Measurements from ENCODE around the gene DAZL.

DAZL gene

GRCh38 chr3:16600780-16601536, 4.3 kb downstream of the DAZL start:
- TF ChIP-seq ZNF70 (CRISPR knock-in tag; IDR thresholded peaks at IDR 0.05) (no peak), RARB (CRISPR knock-in tag; IDR thresholded peaks at IDR 0.05) (no peak), ZC3H10 (CRISPR knock-in tag; IDR thresholded peaks at IDR 0.05) (no peak), TSHZ2 (CRISPR knock-in tag; IDR thresholded peaks at IDR 0.05) (no peak), ARNTL (CRISPR knock-in tag; IDR thresholded peaks at IDR 0.05; ENCODE audit: borderline replicate concordance, low read depth) (no peak), CSRNP3 (CRISPR knock-in tag; IDR thresholded peaks at IDR 0.05) (no peak), ZNF8 (CRISPR knock-in tag; IDR thresholded peaks at IDR 0.05) (no peak), ZFP30 (CRISPR knock-in tag; IDR thresholded peaks at IDR 0.05) (no peak), ISL1 (CRISPR knock-in tag; IDR thresholded peaks at IDR 0.05) (no peak), PATZ1 (CRISPR knock-in tag; IDR thresholded peaks at IDR 0.05; ENCODE audit: borderline replicate concordance) (no peak), PPARA (CRISPR knock-in tag; IDR thresholded peaks at IDR 0.05; ENCODE audit: borderline replicate concordance) (no peak), TOX (CRISPR knock-in tag; IDR thresholded peaks at IDR 0.05; ENCODE audit: borderline replicate concordance) (no peak), POU6F1 (CRISPR knock-in tag; IDR thresholded peaks at IDR 0.05; ENCODE audit: borderline replicate concordance, low read depth) (no peak), CREB5 (CRISPR knock-in tag; IDR thresholded peaks at IDR 0.05; ENCODE audit: low read depth) (no peak), BACH2 (CRISPR knock-in tag; IDR thresholded peaks at IDR 0.05; ENCODE audit: borderline replicate concordance) (no peak), OSR1 (CRISPR knock-in tag; IDR thresholded peaks at IDR 0.05) (no peak), TCF4 (CRISPR knock-in tag; IDR thresholded peaks at IDR 0.05; ENCODE audit: borderline replicate concordance) (no peak), CSDC2 (CRISPR knock-in tag; IDR thresholded peaks at IDR 0.05) (no peak)
- peak; percentile 93 for ATAC-seq

GRCh38 chr3:16599694-16600093, 5.5 kb downstream of the DAZL start:
- no peak for ATAC-seq
- TF ChIP-seq ZNF8 (CRISPR knock-in tag; IDR thresholded peaks at IDR 0.05) (no peak), PATZ1 (CRISPR knock-in tag; IDR thresholded peaks at IDR 0.05; ENCODE audit: borderline replicate concordance) (no peak), ZC3H10 (CRISPR knock-in tag; IDR thresholded peaks at IDR 0.05) (no peak), RARB (CRISPR knock-in tag; IDR thresholded peaks at IDR 0.05) (no peak), ARNTL (CRISPR knock-in tag; IDR thresholded peaks at IDR 0.05; ENCODE audit: borderline replicate concordance, low read depth) (no peak), TCF4 (CRISPR knock-in tag; IDR thresholded peaks at IDR 0.05; ENCODE audit: borderline replicate concordance) (no peak), ISL1 (CRISPR knock-in tag; IDR thresholded peaks at IDR 0.05) (no peak), PPARA (CRISPR knock-in tag; IDR thresholded peaks at IDR 0.05; ENCODE audit: borderline replicate concordance) (no peak), GLIS3 (CRISPR knock-in tag; IDR thresholded peaks at IDR 0.05) (no peak), ZFP30 (CRISPR knock-in tag; IDR thresholded peaks at IDR 0.05) (no peak), CSRNP3 (CRISPR knock-in tag; IDR thresholded peaks at IDR 0.05) (no peak), TSHZ2 (CRISPR knock-in tag; IDR thresholded peaks at IDR 0.05) (no peak)
